ENCODE results near the gene INTS1.

The INTS1 gene

DNA sequence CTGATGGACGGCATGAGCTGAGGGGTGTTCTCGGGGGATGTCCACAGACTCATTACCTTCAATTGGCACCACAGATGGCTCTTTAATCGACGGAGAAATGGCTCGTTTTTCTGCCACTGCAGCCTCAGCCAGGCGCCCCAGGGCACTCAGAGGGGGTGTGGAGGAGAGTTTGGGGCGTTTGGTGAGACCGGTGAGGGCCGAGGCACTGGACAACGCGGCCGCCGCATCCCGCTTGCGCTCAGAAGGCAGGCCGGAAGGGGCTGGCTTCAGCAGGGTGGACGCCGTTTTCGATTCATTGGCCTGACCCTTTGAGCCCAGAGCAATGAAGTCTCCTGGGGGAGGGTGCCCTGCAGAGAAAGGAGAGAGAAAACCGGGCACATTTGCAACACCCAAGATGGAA is 1.3 kb downstream of the INTS1 start:
- DNase-seq, result no peak

DNA sequence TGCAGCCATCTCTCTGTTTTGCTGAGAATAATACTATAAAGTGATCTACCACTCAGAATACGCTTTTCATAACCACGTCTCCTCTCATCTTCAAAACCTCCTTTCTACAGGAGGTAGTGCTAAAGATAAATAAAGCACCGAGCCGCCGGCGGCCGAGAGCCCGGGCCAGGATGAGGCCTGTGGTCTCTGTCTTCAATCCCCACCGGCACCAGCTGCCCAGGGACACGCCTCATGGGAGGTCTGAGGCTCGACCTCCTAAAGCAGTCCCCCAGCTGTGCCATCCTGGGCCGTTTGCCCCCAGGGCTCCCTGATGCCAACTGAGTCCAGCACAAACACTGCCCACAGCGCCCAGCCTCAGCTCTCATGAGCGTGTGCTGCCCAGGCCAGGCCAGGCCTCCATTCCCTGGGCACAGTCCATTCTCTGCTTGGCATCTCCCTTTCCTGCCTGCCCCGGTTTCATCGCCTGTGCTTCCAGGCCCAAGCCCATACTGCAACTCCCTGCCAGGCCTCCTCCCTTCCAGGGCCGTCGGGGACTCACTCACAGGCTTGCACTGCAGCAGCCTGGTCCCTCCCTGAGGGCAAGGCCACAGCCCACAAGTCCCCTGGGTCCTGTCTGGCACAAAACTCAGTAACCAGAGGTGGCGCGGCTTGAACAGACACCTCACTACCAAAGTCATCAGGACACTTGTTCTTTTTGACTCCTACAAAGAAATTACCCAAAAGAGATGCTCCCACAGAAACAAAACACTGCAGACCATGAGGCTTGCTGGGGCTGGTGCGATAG is 2.5 kb downstream of the INTS1 start:
- no peak for DNase-seq

DNA sequence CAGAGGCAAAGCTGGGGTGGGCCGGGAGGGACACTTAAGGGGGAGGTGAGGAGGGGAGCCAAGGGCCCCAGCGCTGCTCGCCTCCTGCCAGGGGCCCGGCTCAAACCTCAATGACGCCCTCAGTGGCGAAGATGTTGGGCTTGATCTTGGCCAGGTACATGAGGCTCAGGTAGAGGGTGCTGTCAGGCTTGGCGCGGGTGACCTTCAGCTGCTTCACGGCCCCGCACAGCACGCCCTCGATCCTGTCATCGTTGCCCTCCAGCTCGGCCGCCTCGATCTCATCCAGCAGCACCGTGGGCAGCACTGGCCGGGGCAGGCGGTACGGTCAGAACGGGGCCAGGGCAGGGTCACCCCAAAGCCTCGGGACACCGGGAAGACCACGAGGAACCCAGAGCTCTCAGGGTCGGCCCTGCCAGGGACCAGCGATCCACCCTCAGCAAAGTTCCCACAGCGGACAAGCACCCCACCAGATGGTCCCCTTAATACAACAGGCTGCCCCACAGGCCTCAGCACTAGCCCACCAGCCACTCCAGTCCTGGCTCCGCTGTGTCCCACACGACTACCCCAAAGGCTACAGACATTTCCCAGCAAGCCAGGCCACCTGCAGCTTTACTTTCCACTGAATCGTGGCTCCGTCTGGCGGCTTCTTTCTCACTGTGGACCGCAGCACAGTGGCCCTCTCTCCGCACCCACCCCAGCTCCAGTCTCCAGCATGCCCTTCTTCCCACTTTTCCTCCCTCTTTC is 4.0 kb downstream of the INTS1 start:
- no peak for DNase-seq

DNA sequence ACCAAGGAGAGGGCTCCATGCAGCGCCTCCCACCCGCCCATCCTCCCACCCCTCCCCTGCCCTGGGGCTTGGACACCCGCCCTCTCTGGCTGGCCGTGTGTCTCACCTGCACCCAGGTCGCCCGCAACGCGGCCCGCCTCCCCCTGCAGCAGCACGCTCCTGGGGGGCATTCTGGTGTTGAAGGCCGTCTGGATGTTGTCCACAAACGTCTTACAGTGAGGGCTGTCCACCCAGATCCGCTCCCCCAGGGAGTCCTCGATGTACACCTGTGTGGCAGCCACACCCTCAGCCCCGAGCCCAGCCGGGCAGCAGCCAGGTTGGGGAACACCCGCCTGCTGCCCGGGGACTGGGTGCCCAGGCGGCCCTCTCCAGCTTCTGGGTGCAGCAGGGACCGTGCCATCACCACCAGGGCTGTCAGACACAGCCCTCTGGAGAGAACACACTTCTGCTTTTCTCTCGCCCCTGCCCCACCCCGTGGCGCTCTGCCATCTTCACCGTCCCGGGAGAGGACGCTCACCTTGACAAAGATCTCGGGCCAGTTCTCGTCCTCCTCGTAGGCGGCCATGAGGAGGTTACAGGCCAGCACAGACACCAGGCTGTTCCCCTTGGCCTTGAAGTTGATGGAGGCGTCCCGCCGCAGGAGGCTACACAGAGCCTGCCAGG is 4.7 kb downstream of the INTS1 start:
- DNase-seq, result no peak

DNA sequence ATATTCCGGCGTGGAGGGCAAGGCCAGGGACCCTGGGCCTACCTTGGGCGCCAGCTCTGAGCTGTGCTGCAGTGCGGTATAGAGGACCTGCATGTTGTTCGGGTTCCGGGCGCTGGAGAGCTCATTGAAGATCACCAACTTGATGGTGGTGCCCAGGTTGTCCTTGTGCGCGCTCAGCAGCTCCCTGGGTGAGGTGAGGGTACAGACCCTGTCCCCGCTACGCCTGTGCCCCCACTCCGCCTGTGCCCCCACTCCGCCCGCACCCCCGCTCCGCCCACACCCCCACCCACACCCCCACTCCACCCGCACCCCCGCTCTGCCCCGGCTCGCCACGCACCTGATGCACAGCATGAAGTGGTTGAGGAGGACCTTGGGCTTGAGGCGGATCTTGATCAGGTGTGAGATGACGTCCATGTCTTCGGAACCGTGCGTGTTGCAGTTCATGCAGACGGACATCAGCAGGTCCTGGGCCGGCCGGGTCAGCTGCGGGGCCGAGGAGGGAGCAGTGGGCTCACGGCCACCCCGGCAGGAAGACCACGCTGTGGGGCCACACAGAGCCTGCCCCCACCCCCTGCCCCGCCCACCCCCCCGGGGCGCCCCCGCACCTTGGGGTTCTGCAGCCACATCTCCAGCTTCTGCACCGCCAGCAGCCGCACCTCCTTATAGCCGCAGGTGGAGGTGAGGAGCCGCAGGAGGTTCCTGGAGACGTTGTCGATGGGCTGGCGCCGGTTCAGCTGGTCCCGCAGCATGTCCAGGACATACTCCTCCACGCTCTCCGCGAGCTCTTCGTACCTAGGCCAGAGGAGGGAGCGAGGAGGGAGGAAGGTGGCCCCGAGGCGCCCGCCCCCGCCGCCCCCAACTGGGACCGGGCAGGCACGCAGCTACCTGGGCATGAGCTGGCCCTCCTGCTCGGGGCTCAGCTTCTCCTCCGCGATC is 5.6 kb downstream of the INTS1 start:
- DNase-seq, result no peak

DNA sequence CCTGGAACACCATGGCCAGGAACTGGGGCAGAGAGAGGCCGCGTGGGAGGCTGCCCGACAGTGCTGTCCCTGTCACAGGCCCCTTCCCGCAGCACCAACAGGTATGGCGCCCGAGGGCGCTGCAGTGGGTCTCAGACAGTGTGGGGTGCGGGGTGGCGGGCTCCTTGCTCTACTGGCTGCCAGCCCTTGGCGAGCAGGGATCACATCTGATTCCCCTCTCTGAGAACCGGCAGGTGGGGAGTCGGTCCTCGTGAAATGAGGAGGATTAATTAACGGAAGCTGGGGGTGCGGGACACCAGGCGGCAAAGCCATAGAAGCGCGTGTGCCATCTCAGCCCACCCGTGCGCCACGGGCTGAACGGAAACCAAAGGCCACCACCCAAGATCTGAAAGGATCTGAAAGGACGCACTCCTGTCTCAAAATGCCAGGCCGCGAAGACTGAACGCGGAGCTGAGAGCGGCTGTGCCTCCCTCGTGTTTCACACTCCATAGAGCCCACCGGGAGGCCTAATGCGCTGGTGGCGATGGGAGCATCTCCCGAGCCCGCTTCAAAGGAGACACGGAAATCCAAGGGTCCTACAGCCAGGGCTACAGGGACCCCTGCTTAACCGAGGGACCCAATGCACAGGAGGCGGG is 6.8 kb downstream of the INTS1 start:
- no peak for DNase-seq

DNA sequence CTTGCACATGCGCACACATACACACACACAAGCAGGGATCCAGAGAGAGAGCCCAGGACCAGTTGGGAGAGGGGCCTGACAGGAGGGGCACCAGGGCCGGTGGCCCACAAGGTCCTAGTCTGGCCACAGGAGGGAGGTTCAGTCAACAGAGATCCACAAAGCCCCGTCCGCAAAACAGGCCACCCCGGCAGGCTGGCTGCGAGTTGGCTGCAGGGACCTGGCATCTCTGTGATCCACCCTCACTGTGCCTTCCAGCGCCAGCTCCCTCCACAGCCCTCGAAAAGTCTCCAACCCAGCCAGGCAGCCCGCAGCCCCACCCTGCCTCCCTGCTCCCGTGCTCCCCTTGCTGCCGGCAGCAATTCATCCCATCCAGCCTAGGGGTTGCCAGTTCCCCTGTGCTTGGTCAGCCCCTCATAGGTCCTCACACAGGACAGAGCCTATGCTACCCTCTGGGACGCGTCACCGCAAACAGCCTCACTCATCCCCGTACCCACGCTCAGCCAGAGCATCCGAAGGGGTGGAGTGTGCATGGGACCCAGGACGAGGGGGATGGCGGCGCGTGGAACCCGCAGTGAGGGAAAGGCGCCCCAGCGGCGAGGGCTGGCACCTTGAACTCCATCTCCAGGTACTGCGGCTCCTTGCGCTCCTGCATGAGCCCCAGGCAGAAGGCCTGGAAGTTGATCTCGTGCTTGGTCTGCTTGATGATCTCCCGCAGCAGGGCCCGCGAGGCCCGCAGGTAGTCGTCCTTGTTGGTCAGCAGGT is 7.5 kb downstream of the INTS1 start:
- no peak for DNase-seq

DNA sequence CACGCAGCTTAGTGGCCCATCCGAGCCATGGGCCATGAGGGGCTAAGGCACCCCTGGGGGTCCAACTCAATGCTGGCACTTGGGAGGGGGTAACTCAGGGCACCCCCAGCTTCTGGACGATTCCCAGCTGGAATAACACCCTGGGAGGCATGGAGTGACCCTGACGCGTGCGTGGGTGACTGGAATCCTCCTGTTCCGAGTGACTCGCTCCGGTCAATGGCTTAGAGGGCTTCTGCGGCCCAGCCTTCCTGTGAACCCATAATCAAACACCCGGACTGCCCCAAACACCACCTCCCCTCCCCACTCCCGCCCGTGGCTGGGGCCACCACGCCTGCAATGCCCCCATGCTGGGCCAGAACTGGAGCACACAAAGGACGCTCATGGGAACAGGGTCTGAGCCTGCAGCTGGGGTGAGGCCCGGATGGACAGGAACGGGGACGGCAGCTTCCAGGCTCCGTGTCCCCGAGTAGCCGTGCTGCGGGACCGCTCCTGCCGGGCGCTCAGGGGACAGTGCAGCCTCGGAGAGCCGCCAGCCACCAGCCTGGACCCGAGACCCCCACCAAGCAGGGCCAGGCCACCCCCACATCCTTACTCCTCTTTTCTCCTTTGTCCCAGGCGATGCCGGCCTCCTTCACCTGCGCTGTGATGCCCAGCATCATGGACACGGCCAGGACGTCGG is 8.5 kb downstream of the INTS1 start:
- no peak for DNase-seq

DNA sequence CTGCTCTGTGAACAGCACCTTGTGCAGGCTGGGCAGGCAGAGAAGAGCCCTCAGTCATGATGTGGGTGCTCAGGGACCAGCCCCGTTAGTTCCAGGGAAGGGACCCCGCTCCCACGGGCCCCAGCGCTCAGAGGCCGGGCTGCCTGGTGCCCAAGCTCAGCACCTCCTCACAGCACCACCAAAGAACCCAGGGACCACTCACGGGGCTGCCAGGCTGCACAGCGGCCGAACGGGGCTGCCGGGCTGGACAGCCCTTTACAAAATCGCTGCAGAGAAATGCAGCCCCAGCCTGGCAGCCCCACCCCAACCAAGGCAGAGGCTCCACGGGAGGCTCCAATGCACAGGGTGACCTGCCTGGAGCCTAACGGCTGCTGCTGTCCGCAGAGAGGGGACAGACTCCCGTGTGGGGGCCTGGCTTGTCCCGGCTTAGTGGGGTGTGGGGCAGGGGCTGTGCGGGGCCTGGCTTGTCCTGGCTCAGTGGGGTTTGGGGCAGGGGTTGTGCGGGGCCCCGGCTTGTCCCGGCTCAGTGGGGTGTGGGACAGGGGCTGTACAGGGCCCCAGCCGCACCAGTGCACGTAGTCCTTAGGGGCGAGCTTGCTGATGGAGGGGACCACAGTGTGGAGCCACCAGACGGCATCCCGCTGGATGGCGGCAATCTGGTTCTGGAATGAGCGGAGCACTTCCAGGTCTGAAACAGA is 9.2 kb downstream of the INTS1 start:
- no peak for DNase-seq

DNA sequence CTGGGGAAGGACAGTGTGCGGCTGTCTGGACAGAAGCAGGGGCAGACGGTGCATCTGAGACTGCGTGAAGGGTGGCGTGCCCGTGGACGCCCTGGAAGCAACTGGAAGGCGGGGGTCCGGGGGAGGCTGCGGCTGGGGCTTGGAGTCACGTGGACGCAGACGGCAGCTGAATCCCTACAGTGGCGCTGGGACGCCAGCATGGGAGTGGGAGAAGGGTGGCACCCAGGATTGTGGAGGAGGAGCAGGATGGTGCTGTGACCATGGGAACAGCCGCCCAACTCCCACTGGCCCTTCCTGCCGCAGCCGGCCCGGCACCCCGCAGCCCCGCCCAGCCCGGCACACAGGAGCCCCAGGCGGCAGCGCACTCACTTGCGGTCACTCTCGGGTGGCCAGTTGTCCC is 9.7 kb downstream of the INTS1 start:
- no peak for DNase-seq

DNA sequence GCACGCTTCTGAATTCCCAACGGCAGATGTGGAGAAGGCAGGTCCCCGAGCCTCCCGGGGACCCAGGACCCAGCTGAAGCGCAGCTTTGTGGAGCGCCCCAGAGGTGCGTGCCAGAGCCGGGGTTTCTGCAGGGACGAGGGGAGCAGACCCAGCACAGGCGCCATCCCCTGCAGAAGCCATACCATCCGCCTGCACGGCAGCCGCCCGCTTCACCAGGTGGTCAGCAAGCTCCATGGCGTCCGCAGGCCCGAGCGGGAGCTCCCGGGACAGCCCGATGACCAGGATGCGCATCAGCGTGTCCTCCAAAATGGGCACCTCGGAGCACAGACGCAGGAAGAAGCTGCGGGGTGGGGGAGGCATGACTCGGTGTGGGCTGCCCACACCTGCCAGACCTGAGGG is 10.6 kb downstream of the INTS1 start:
- DNase-seq, result no peak

DNA sequence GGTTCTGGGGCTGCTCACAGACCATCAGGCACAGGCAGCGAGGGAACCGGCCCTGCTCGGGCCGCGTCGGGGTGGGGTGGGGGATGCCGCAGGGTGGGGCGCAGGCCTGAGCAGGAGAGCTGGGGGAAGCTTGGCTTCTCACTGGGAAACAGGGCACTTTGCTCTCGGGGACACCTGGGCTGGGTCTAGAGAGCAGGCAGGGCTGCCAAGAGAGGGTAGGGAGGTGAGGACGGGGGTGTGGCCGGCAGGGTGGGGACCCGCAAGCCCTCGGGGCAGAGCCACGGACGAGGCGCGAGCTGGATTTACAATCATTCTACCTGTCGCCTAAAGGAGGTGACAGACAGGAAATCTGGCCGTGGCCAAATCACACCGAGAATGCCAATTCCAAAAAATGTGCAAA is 11.1 kb downstream of the INTS1 start:
- DNase-seq, result no peak

DNA sequence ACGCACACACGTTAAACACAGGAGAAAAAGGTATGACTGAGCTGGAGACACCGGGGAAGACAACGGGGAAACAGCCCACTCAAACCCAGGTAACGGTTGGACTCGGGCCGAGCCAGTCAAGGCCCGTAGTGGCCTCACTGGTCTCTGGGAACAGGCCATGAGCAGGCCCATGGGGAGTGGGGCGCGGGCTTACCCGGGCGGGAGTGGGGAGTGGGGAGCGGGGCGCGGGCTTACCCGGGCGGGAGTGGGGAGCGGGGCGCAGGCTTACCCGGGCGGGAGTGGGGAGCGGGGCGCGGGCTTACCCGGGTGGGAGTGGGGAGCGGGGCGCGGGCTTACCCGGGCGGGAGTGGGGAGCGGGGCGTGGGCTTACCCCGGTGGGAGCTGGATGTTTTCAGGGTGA is 11.5 kb downstream of the INTS1 start:
- DNase-seq, result no peak

DNA sequence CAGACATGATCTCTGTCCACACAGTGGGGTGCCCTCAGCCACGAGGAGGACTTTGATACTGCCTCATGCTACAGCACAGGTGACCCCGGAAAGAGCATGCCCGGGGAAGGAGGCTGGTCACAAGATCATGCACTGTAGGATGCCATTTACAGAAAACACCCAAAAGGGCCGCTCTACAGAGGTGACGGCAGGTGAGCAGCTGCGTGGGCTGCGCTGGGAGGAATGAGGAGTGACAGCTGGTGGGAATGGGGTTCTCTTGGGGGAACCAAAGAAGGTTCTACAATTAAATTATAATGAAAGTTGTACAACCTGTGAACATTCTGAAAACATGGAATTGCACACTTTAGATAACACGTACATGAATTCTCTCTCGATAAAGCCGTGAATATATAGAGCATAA is 12.0 kb downstream of the INTS1 start:
- no peak for DNase-seq

DNA sequence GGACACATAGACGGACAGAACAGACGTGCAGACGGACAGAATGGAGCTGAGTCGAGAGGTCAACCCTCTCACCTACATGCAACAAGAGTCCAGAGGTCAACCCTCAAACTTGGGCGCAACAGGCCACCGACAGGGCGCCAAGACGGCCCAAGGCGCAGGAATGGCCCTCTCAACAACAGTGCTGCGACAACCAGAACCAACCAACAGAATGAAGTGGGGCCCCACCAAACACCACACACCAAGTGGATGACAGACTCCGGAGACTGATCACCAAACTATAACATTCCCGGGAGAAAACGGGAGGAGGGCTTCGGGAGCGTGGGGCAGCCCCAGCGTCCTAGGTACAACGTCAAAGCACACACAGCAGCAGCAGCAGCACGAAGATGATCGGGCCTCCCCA is 13.4 kb downstream of the INTS1 start:
- DNase-seq, result no peak

DNA sequence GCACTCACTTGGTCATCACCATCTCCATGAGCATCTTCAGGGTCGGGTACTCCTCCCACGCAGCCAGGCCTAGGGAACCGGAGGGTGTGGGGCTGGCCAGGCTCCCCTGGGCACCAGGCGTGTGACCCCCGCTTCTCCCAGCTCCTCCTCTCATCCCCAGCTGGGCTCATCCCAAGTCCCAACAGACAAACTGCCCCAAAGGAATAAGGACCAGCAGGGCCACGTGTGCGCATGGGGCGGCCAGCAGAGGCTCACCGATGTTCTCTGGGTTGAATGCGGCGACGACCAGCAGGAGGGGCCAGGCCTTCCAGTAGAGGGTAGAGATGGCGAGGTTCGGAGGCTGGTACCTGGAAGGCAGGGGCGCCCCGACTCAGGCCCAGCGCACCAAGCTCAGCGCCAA is 14.9 kb downstream of the INTS1 start:
- no peak for DNase-seq

DNA sequence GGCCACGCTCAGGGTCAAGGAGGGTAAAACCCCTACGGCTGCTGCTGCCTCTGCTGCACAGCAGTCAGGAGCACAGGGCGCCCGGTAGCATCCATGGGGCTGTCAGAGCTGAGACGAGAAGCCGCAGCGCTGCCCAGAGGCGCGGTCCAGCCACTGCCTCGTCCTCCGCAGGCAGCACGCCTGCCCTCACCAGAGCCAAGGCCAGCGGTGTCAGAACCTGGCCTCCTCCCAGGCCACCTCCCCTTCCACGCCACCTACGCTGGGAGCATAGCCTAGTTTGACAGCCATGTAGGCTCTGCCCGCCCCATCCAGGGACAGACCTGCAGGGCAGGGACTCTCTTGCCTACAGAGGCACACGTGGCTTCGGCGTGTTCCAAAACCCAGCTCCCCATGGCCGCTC is 16.2 kb downstream of the INTS1 start:
- DNase-seq, result no peak

DNA sequence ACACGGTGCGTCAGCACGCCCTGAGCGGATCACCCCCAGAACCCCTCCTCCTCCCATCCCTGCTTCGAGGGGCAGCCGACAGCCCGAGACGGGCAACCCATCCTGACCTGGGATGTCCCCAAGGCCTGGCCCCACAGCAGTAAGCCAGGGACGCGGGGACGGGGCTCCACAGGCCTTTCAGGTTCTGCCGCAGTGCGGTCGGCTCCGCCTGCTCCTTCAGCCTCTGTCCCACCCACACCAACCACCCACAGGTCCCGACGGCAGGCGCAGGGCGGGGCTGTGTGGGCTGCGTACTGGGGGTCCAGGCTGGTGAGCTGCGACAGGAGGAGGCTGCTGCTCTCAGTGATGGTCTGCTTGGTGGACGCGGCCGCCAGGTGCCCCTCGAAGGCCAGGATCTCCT is 16.7 kb downstream of the INTS1 start:
- no peak for DNase-seq

DNA sequence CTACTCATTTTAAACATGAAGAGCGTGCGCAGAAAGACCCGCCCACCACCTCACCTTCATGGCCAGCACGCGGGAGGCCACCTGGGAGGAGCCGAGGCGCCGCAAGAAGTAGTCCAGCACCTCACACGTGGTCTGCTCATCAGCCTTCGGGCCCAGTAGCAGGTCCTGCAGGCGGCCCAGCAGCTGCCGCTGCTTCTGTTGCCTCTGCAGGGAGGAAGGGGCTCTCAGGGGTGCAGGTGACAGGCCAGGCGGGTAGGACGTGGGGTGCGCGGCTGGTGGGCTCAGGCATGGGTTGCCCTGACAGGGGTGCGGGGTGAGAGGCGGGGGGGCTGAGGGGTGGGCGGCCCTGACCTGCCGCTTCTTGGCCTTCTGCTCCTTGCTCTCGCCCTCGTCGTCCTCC is 17.6 kb downstream of the INTS1 start:
- no peak for DNase-seq

DNA sequence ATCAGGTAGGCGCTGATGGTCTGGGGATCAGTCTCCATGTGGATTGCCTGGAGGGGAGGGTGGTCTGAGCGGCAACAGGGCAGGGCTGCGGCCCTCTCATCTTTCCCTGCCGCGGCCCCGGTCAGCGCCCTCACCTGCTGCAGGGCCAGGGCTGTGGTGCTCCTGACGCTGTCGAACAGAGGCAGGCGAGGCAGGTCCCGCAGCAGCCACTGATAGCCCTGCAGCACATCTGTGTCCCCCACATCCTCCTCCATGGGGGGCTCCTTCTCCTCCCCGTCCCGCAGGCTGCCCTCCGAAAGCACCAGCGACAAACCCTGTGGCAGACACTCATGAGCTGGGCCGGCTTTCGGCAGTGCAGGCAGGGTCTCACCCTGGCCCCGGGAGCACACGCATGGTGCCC is 19.0 kb downstream of the INTS1 start:
- no peak for DNase-seq

DNA sequence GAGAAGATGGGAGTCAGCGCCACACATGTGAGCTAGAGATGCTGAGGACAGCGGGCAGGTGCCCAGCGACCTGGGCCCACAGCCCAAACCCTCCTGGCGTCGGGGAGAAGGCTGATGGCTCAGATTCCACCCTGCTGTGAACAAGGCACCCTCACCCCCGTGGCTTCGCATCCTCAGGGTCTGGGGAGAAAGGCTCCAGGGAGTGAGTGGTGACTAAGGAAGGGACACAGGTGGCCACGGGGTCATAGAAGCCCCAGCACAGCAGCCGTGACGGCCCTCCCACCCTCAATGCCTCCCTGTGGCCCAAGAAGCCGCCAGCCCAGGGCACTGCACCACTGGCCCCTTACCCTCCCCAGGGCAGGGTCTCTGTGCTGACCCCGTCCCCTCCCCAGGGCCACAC is 19.6 kb downstream of the INTS1 start:
- DNase-seq, result no peak

Measured in NCI-H2171 (cell line).